ENCODE data around the gene HDAC4. TPM values are rescaled to one million over a fixed set of nuclear protein-coding genes. Genes with fewer than 3 reads are reported as not detected.

The HDAC4 gene
- total and polyA plus RNA-seq, 10 of the 15 experiments (the other 5 are each of a cell fraction or from before 2014, with no cell fraction given) = 0.22 to 15.7 (median 4.8) TPM

DNA sequence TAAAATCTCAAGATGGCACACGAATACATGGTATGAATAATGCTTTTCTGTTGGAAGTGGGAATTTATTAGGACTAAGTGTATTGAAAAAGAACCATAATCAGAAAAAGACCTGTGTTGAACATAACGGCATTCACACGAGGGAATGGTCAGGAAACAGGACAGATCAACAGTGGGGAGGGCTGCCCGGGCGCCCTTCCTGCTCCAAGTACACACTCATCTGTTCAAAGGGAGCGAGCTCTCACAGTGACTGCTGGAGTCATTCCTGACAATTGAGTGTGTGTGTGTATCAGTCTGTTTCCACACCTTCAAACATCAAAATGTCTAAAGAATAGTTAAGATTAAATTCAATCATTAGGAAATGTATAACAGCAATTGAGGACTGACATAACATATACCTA, 167.2 kb downstream of the HDAC4 start:
- Histone ChIP-seq H3K36me3 (ENCODE audit: control insufficient read depth in 2 of 2, insufficient read depth in 2 of 2, low read length in 1 of 2) (no peaks in the 10 kb centered on the region), H3K79me2 (ENCODE audit: control insufficient read depth, insufficient read depth, low read length) (no peaks in the 10 kb centered on the region), H3K9me3 (replicated peaks; ENCODE audit: control insufficient read depth, insufficient read depth, low read length) (no peaks in the 10 kb centered on the region), H2AFZ (ENCODE audit: control insufficient read depth, low read depth, low read length) (no peak overlapping the region), H3K4me3 (no peak overlapping the region), H4K20me1 (ENCODE audit: control insufficient read depth, insufficient read depth) (peaks cover 8% of the 10 kb centered on the region), H3K4me2 (ENCODE audit: control insufficient read depth, insufficient read depth) (no peak overlapping the region), H3K27me3 (replicated peaks in 1 of 2; ENCODE audit: control insufficient read depth in 2 of 2, insufficient read depth in 2 of 2, low read length in 1 of 2) (no peaks in the 10 kb centered on the region), H3K9ac (ENCODE audit: control insufficient read depth, insufficient read depth, low read length) (no peak overlapping the region), H3K27ac (ENCODE audit: control insufficient read depth, insufficient read depth) (no peak overlapping the region), H3K4me1 (ENCODE audit: control insufficient read depth, insufficient read depth, low read length) (no peaks in the 10 kb centered on the region)
- TF ChIP-seq ESRRA (IDR thresholded peaks at IDR 0.05; ENCODE audit: low read length) (no peak), GABPA (IDR thresholded peaks at IDR 0.05; ENCODE audit: low read depth) (no peak), CREM (IDR thresholded peaks at IDR 0.05; ENCODE audit: low read depth) (no peak), CBX3 (IDR thresholded peaks at IDR 0.05; ENCODE audit: borderline replicate concordance, low read depth) (no peak), SIX5 (IDR thresholded peaks at IDR 0.05; ENCODE audit: low read depth, low read length, severe bottlenecking) (no peak), POLR2AphosphoS5 (IDR thresholded peaks at IDR 0.05; ENCODE audit: low read length) (no peak), YBX1 (IDR thresholded peaks at IDR 0.05) (no peak)
- TF ChIP-seq, protein P1, sequence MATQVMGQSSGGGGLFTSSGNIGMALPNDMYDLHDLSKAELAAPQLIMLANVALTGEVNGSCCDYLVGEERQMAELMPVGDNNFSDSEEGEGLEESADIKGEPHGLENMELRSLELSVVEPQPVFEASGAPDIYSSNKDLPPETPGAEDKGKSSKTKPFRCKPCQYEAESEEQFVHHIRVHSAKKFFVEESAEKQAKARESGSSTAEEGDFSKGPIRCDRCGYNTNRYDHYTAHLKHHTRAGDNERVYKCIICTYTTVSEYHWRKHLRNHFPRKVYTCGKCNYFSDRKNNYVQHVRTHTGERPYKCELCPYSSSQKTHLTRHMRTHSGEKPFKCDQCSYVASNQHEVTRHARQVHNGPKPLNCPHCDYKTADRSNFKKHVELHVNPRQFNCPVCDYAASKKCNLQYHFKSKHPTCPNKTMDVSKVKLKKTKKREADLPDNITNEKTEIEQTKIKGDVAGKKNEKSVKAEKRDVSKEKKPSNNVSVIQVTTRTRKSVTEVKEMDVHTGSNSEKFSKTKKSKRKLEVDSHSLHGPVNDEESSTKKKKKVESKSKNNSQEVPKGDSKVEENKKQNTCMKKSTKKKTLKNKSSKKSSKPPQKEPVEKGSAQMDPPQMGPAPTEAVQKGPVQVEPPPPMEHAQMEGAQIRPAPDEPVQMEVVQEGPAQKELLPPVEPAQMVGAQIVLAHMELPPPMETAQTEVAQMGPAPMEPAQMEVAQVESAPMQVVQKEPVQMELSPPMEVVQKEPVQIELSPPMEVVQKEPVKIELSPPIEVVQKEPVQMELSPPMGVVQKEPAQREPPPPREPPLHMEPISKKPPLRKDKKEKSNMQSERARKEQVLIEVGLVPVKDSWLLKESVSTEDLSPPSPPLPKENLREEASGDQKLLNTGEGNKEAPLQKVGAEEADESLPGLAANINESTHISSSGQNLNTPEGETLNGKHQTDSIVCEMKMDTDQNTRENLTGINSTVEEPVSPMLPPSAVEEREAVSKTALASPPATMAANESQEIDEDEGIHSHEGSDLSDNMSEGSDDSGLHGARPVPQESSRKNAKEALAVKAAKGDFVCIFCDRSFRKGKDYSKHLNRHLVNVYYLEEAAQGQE (IDR thresholded peaks at IDR 0.05; ENCODE audit: low read depth, low read length) = no peak
- TF ChIP-seq, protein P2, sequence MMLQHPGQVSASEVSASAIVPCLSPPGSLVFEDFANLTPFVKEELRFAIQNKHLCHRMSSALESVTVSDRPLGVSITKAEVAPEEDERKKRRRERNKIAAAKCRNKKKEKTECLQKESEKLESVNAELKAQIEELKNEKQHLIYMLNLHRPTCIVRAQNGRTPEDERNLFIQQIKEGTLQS (IDR thresholded peaks at IDR 0.05; ENCODE audit: borderline replicate concordance, extremely low read depth, low read depth, low read length) = no peak
- POLR2A ChIA-PET = no interaction called here
- no TSS peak for BruUV-seq (replicated peaks)
- no peak for DNase-seq (ENCODE audit: low read depth, low spot score)
- ATAC-seq = no peak
- SMC1A ChIA-PET (ENCODE audit: uncharacterized antibody, unreplicated experiment) = interaction anchor here (0.6 kb wide), 1 partner anchor 317 kb away, joined by 3 read pairs; no protein-coding TSS in a partner anchor
- no peak for FAIRE-seq
- in situ Hi-C loops (cut with MboI) (no loop called here), intact Hi-C loops (cut with micrococcal nuclease; ENCODE audit: unreplicated experiment) (no loop called here)
- WGBS (ENCODE audit: insufficient coverage, insufficient replicate concordance, low lambda C conversion rate, missing lambda C conversion rate) = 86% methylated on average over 6 of the region's 6 CpGs
- RAD21 ChIA-PET (ENCODE audit: unreplicated experiment) = no interaction called here
- CTCF ChIA-PET = no interaction called here

All from GM12878 (cell line).